Muscle of leg (tissue), 11 donors: Measurements from ENCODE around the gene CCNJ. TPM values are rescaled to one million over a fixed set of nuclear protein-coding genes. Genes with fewer than 3 reads are reported as not detected.
"Not testable (repeated sequence)": the region's sequence is repeated elsewhere in the genome, so short reads cannot be mapped to it uniquely, and the experiment has no call there.

Source experiments
- DNase-seq: peaks from one replicate; pipeline ENCODE4 v3.0.0; 2013
- H3K27ac ChIP-seq: one replicate; pipeline ENCODE4 v1.5.1; 2013; ENCODE audit warnings: mild to moderate bottlenecking, low read length, control low read depth
- H3K27me3 ChIP-seq: one replicate; pipeline ENCODE4 v1.6.1; 2013; ENCODE audit warnings: low read length; ENCODE audit not compliant: control insufficient read depth, insufficient read depth
- H3K36me3 ChIP-seq: one replicate; pipeline ENCODE4 v1.6.1; 2013; ENCODE audit warnings: low read length; ENCODE audit not compliant: control insufficient read depth, insufficient read depth
- H3K4me1 ChIP-seq: one replicate; pipeline ENCODE4 v1.6.1; 2013; ENCODE audit warnings: low read length; ENCODE audit not compliant: control insufficient read depth, insufficient read depth
- H3K4me3 ChIP-seq: one replicate; pipeline ENCODE4 v1.5.1; 2013; ENCODE audit warnings: low read length, control low read depth
- H3K9me3 ChIP-seq: replicated peaks from 2 replicates; pipeline ENCODE4 v1.6.1; 2013; ENCODE audit warnings: low read depth, low read length; ENCODE audit not compliant: control insufficient read depth
- WGBS: methylation state at CpG from one replicate; pipeline ENCODE4 v1.1.5; 2013; ENCODE audit warnings: missing lambda C conversion rate; ENCODE audit not compliant: insufficient coverage; 5-methylcytosine and 5-hydroxymethylcytosine counted together
- polyA plus RNA-seq, 8 donors: library from polyadenylated mRNA; unstranded; fragments of 120-200 nt; gene quantifications; one replicate each; pipeline versions ENCODE4 v1.2.1 to v1.2.3, GENCODE V29; 2013; ENCODE audit warnings: inconsistent platforms in 1 of 8, low replicate concordance in 1 of 8; ENCODE audit not compliant: insufficient read length in 8 of 8, insufficient read depth in 1 of 8
- total RNA-seq: library from RNA; stranded (reverse); fragments of 120-200 nt; gene quantifications from one replicate; pipeline ENCODE4 v1.2.4, GENCODE V29; 2013

CCNJ gene
- total and polyA plus RNA-seq, 9 donors = 5.5 to 11.1 (median 9.0) TPM

GRCh38 chr10:96025566-96025965 lies 17.8 kb upstream of the CCNJ start:
- 44% methylated on average over 3 of the region's 3 CpGs for WGBS
- H3K4me3 ChIP-seq = no peak overlapping the region
- H3K4me1 ChIP-seq = no peaks in the 10 kb centered on the region
- no peaks in the 10 kb centered on the region for H3K36me3 ChIP-seq
- no peak for DNase-seq
- no peaks in the 10 kb centered on the region for H3K9me3 ChIP-seq
- no peaks in the 10 kb centered on the region for H3K27me3 ChIP-seq
- H3K27ac ChIP-seq = no peak overlapping the region

GRCh38 chr10:96034625-96035024 lies 8.8 kb upstream of the CCNJ start:
- no peaks in the 10 kb centered on the region for H3K27me3 ChIP-seq
- WGBS = no CpG with 5 or more reads among the region's 1 CpG
- no peak for DNase-seq

GRCh38 chr10:96038476-96039387 lies 4.7 kb upstream of the CCNJ start:
- 93% methylated on average over 2 of the region's 4 CpGs for WGBS
- Histone ChIP-seq H3K4me1 (peaks cover 6% of the 10 kb centered on the region), H3K27ac (no peak overlapping the region), H3K4me3 (no peak overlapping the region), H3K36me3 (no peaks in the 10 kb centered on the region), H3K27me3 (no peaks in the 10 kb centered on the region), H3K9me3 (no peaks in the 10 kb centered on the region)
- DNase-seq = no peak

More at GRCh38 chr10:96034625-96035024, 8.8 kb upstream of the CCNJ start:
- H3K36me3 ChIP-seq = no peaks in the 10 kb centered on the region
- H3K4me1 ChIP-seq = no peaks in the 10 kb centered on the region
- no peak overlapping the region for H3K27ac ChIP-seq
- no peaks in the 10 kb centered on the region for H3K9me3 ChIP-seq
- no peak overlapping the region for H3K4me3 ChIP-seq

- Histone ChIP-seq H3K4me3 (no peak overlapping the region), H3K9me3 (no peaks in the 10 kb centered on the region), H3K27ac (no peak overlapping the region), H3K36me3 (no peaks in the 10 kb centered on the region), H3K4me1 (peaks cover 6% of the 10 kb centered on the region), H3K27me3 (no peaks in the 10 kb centered on the region)
- no peak for DNase-seq
- WGBS = 85% methylated on average over 10 of the region's 11 CpGs
Measured at GRCh38 chr10:96041146-96041545, 2.2 kb upstream of the CCNJ start.

- Histone ChIP-seq H3K4me1 (peaks cover 6% of the 10 kb centered on the region), H3K4me3 (peak overlapping the region; percentile 91), H3K27me3 (no peaks in the 10 kb centered on the region), H3K36me3 (peaks cover 4% of the 10 kb centered on the region), H3K27ac (peak overlapping the region; percentile 95), H3K9me3 (no peaks in the 10 kb centered on the region)
- under 1% methylated on average over 43 of the region's 58 CpGs for WGBS
- peak; percentile 60 for DNase-seq
Measured at GRCh38 chr10:96043893-96044715, 721 bp downstream of the CCNJ start.

GRCh38 chr10:96044736-96045135 lies 1.4 kb downstream of the CCNJ start:
- WGBS = no CpG with 5 or more reads among the region's 8 CpGs
- DNase-seq = peak; percentile 36
- H3K4me3 ChIP-seq = peak overlapping the region; percentile 91
- H3K4me1 ChIP-seq = peaks cover 6% of the 10 kb centered on the region
- peaks cover 4% of the 10 kb centered on the region for H3K36me3 ChIP-seq
- no peaks in the 10 kb centered on the region for H3K9me3 ChIP-seq
- H3K27me3 ChIP-seq = no peaks in the 10 kb centered on the region
- peak overlapping the region; percentile 95 for H3K27ac ChIP-seq

- no peak for DNase-seq
- no CpG with 5 or more reads among the region's 1 CpG for WGBS
- no peak overlapping the region for H3K4me3 ChIP-seq
- no peak overlapping the region for H3K27ac ChIP-seq
- peaks cover 6% of the 10 kb centered on the region for H3K4me1 ChIP-seq
- peaks cover 6% of the 10 kb centered on the region for H3K36me3 ChIP-seq
- H3K9me3 ChIP-seq = no peaks in the 10 kb centered on the region
- no peaks in the 10 kb centered on the region for H3K27me3 ChIP-seq
Measured at GRCh38 chr10:96046546-96046945, 3.2 kb downstream of the CCNJ start.

- no peak overlapping the region for H3K27ac ChIP-seq
- H3K9me3 ChIP-seq = no peaks in the 10 kb centered on the region
- DNase-seq = peak; percentile 3
- 100% methylated on average over 1 of the region's 4 CpGs for WGBS
- no peak overlapping the region for H3K4me3 ChIP-seq
- H3K36me3 ChIP-seq = peaks cover 6% of the 10 kb centered on the region
- peaks cover 6% of the 10 kb centered on the region for H3K4me1 ChIP-seq
- no peaks in the 10 kb centered on the region for H3K27me3 ChIP-seq
Measured at GRCh38 chr10:96047004-96047649, 3.7 kb downstream of the CCNJ start.

GRCh38 chr10:96047925-96048324 lies 4.5 kb downstream of the CCNJ start:
- not testable (repeated sequence) for H3K36me3 ChIP-seq, H3K27ac ChIP-seq, DNase-seq, H3K4me1 ChIP-seq, H3K27me3 ChIP-seq, H3K4me3 ChIP-seq, H3K9me3 ChIP-seq
- WGBS = no CpG with 5 or more reads among the region's 3 CpGs

GRCh38 chr10:96049340-96049739 lies 6.0 kb downstream of the CCNJ start:
- no peak for DNase-seq
- H3K27me3 ChIP-seq = no peaks in the 10 kb centered on the region
- peaks cover 6% of the 10 kb centered on the region for H3K36me3 ChIP-seq
- no peaks in the 10 kb centered on the region for H3K9me3 ChIP-seq
- no peaks in the 10 kb centered on the region for H3K4me1 ChIP-seq
- H3K27ac ChIP-seq = no peak overlapping the region
- no CpG with 5 or more reads among the region's 2 CpGs for WGBS
- no peak overlapping the region for H3K4me3 ChIP-seq
